ENCODE data around the gene PLXDC2.

The PLXDC2 gene

GRCh38 chr10:19826712-19827111 lies 10.5 kb downstream of the PLXDC2 start:
- no peak overlapping the region for H3K27ac ChIP-seq
- TF ChIP-seq CTCF (conservative IDR thresholded peaks at IDR 0.05) = no peak

- no peak for TF ChIP-seq CTCF (conservative IDR thresholded peaks at IDR 0.05)
- H3K27ac ChIP-seq = no peak overlapping the region
Observed at GRCh38 chr10:19828278-19829049, 12.2 kb downstream of the PLXDC2 start.

GRCh38 chr10:19832699-19833098 lies 16.5 kb downstream of the PLXDC2 start:
- H3K27ac ChIP-seq = no peak overlapping the region
- no peak for TF ChIP-seq CTCF (conservative IDR thresholded peaks at IDR 0.05)

- H3K27ac ChIP-seq = no peak overlapping the region
- no peak for TF ChIP-seq CTCF (conservative IDR thresholded peaks at IDR 0.05)
Observed at GRCh38 chr10:19833170-19833824, 17.1 kb downstream of the PLXDC2 start.

GRCh38 chr10:19835952-19836351 lies 19.7 kb downstream of the PLXDC2 start:
- no peak for TF ChIP-seq CTCF (conservative IDR thresholded peaks at IDR 0.05)
- no peak overlapping the region for H3K27ac ChIP-seq

GRCh38 chr10:19839090-19839489 lies 22.9 kb downstream of the PLXDC2 start:
- H3K27ac ChIP-seq = no peak overlapping the region

More at GRCh38 chr10:19839090-19839489, 22.9 kb downstream of the PLXDC2 start:
- no peak for TF ChIP-seq CTCF (conservative IDR thresholded peaks at IDR 0.05)
